ENCODE measurements around the gene NOVA2.

NOVA2 gene

GRCh38 chr19:45973553-45974338, at the start of gene NOVA2:
Gene NOVA2 (minus strand): TSS chr19:45973865. CDS start chr19:45973351, 514 bp downstream.
- DNase-seq: peak; percentile 73

- DNase-seq: no peak
These were observed 49.7 kb upstream of the NOVA2 start for GRCh38 chr19:46023311-46023779.

GRCh38 chr19:46022431-46023310, 49.0 kb upstream of the NOVA2 start, which contains the start of gene PGLYRP1:
Gene PGLYRP1 (minus strand): TSS chr19:46023053. CDS start chr19:46023021, 32 bp downstream.
- DNase-seq: no peak

GRCh38 chr19:46022061-46022430, 48.4 kb upstream of the NOVA2 start:
- no peak for DNase-seq

GRCh38 chr19:46021531-46022041, 47.9 kb upstream of the NOVA2 start:
- DNase-seq: peak; percentile 56

- DNase-seq: no peak
These were observed 47.1 kb upstream of the NOVA2 start for GRCh38 chr19:46020819-46021125.

- DNase-seq: peak; percentile 33
These were observed 45.6 kb upstream of the NOVA2 start for GRCh38 chr19:46019270-46019669.

- DNase-seq: no peak
These were observed 45.1 kb upstream of the NOVA2 start for GRCh38 chr19:46018729-46019251.

GRCh38 chr19:46017874-46018675, 44.4 kb upstream of the NOVA2 start:
- DNase-seq: no peak

GRCh38 chr19:46017095-46017429, 43.4 kb upstream of the NOVA2 start:
- no peak for DNase-seq

- DNase-seq: peak; percentile 94
These were observed 42.9 kb upstream of the NOVA2 start for GRCh38 chr19:46016426-46017094.

- peak; percentile 77 for DNase-seq
These were observed 42.2 kb upstream of the NOVA2 start for GRCh38 chr19:46015687-46016425.

- DNase-seq: peak; percentile 89
These were observed 41.4 kb upstream of the NOVA2 start for GRCh38 chr19:46014941-46015686.

- no peak for DNase-seq
These were observed 40.9 kb upstream of the NOVA2 start for GRCh38 chr19:46014534-46014933.

- peak; percentile 89 for DNase-seq
These were observed 36.2 kb upstream of the NOVA2 start for GRCh38 chr19:46009530-46010510.

- no peak for DNase-seq
These were observed 32.7 kb upstream of the NOVA2 start for GRCh38 chr19:46006411-46006810.

- no peak for DNase-seq
These were observed 29.1 kb upstream of the NOVA2 start for GRCh38 chr19:46002678-46003275.

- peak; percentile 90 for DNase-seq
These were observed 27.0 kb upstream of the NOVA2 start for GRCh38 chr19:46000491-46001246.

Data from activated effector memory CD4-positive, alpha-beta T cell treated with anti-CD3 and anti-CD28 coated beads, Interleukin-2, amount 50 U/mL, for 16 hours (primary cell).